Measurements from ENCODE around the gene OR10A2.
"Not testable (repeated sequence)": the region's sequence is repeated elsewhere in the genome, so short reads cannot be mapped to it uniquely, and the experiment has no call there.

The OR10A2 gene, protein sequence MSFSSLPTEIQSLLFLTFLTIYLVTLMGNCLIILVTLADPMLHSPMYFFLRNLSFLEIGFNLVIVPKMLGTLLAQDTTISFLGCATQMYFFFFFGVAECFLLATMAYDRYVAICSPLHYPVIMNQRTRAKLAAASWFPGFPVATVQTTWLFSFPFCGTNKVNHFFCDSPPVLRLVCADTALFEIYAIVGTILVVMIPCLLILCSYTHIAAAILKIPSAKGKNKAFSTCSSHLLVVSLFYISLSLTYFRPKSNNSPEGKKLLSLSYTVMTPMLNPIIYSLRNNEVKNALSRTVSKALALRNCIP

GRCh38 chr11:6862961-6863360 lies at the start of gene OR10A2:
Gene OR10A2, plus strand, starts transcription at chr11:6863057. Its CDS starts 6,698 bp downstream, at chr11:6869755.
- DNase-seq, result no peak

- DNase-seq, result no peak
Measured at GRCh38 chr11:6813656-6814055, 49.2 kb upstream of the OR10A2 start.

DNA sequence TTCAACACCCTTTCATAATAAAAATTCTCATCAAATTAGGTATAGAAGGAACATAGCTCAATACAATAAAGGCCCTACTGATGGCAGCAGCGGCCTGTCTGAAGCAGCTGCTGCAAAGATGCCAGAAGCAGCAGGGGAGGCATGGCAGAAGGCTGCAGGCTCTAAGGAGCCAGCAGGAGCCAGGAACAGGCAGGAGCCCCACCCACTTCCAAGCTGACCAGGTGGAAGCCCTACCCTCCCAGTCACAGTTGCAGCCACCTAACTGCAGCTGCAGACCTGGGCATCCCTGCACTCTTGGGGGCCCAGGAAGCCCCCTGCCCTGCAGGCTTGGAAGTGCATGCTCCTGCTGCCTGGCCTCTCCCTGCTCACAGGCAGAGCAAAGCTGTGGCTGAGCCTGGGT lies 45.2 kb upstream of the OR10A2 start:
- DNase-seq, result no peak

GRCh38 chr11:6818967-6819366 lies 43.9 kb upstream of the OR10A2 start:
- DNase-seq, result no peak

DNA sequence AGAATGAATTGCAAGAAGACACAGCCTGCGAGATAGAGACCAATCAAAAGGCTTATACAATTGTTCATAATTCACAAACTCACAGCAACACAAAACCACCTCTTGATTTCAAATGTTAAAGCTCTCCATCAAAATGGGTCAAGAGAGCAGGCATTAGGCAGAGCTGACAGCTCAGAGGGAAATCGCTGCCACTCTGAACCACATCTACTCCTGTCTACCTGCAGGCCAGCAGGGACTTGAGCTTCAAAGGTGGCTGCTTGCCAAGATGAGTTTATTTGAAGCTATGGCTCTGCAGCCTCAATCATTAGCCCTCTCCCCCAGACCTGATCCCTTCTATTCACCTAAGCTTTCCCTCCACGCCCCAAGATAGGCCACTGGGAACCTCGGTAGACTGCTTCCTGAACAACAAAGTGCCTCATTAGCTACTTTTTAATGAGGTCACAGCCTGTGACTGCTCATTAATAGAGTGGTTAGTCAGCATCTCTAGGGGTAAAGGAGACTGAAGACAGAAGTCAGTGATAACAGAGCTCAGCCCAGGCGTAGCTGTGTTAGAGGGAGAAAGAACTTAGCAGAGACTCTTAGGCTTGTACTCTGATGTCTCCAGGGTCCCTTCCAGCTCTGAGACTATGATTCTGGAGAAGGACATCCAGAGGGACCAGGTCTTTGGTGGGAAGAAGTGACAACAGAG lies 38.6 kb upstream of the OR10A2 start:
- no peak for DNase-seq

DNA sequence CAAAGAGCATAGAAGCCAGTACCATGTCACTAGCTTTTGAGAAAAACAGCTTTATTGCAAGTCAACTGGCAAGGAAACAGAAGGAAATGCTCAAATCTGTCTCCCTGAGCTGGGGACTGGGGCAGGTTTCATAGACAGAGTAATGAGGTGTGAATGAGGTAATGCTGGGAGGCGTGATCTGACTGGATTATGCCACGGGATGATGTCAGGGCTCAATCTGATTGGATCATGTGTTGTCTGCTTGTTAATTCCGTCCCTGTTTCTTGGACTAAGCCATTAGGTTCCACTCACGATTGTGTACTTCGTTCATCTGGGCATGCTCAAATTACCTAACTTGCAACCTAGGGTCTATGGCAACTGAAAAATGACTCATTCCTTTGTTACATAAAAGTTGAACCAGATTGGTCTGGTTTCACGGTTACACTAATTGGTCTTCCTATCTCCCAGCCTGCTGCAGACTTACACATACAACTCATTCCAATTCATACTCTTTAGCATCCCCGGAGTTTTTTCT lies 37.6 kb upstream of the OR10A2 start:
- DNase-seq, result no peak

DNA sequence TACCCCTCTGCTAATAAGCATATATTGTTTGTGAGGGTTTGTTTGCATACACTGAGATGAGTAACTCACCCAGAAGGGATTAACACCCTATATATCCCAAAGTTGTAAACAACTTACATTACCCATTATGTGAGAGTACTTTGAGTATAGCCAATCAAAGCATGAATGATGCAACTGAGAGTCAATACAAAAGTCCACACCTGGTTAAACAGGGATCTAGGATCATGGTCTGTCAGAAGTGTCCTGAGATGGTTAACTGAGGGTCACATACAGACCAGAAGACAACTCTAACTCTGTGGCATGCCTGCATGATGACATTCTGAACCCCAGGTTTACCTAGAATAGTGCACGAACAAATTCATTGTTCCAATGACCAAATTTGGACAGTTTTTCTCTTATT lies 34.8 kb upstream of the OR10A2 start:
- DNase-seq, result no peak

- DNase-seq, result no peak
Measured at GRCh38 chr11:6833356-6833755, 29.5 kb upstream of the OR10A2 start.

DNA sequence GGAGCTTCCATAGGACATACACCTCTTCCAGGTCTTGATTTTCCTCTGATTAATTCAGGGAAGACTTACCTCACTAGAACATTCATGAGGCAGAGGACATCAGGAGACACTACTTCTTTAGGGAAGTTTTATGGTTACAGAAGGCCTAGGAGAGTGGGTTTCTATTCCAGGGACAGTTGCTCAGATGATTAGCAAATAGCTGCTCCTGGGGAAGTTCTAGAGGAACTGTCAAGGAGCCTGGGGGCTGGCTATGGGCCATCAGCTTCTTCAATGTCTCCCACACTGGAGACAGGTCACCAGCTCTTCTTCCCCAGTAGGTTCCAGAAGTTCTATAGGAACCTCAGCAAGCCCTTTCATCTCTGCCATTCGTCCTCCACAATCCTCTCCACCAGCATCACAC lies 28.8 kb upstream of the OR10A2 start:
- DNase-seq, result no peak

DNA sequence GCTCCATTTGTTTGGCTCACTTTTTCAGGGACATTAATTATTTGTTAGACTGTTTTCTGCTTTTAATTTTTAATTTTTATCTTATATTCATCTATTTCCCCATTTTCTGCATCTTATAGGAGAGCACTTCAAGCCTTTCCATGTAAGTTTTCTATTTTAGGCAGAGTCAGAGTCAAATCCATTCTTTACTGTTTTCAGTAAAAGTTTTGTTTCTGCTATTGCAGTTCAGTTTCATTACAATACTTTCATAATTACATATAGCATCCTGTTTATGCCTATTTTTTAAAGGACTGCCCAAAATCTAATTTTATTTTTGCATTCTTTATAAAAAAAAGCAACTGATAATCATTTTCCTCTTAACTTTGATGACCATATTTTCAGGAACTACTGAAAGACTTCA lies 21.2 kb upstream of the OR10A2 start:
- DNase-seq, result no peak

- no peak for DNase-seq
Measured at GRCh38 chr11:6843670-6844069, 19.2 kb upstream of the OR10A2 start.

DNA sequence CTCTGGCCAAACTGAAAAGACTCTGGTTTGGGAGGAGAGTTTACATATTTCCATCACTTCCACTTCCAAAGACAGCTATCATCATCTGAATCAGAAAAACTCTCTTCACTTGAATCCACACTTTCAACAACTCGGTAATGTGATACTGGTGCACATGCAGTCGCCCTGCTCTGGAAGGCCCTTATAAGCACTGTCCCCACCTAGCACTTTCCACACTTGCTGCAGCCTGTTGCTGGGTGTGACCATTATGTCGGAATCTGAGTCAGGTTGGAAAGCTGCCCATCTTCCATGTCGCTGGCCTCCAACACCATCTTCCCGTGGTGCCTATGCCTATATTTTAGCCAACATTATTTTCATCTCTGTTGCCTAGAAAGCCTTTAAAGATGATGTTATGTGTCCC lies 18.5 kb upstream of the OR10A2 start:
- no peak for DNase-seq

DNA sequence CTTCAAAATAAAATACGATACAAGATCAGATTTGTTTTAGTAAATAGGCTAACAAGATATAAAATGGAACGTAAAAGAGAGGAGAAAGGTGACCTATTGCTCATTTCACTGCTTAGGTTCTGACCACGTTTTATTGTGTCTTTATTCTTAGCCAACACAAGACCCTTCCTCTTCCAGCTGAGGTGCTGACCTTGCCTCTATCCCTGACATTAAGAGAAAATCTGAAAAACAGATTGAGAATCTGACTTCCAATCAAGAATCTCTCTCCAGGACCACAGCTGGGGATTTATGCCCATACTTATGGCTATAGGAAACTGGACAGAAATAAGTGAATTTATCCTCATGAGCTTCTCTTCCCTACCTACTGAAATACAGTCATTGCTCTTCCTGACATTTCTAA lies 17.5 kb upstream of the OR10A2 start, which contains the start of gene OR10A5:
TSS of gene OR10A5 (plus strand) at position 301 of the 400 bp plus-strand sequence. CDS start at position 301, 0 bp downstream.
- no peak for DNase-seq

- DNase-seq, result no peak
Measured at GRCh38 chr11:6850526-6850925, 12.3 kb upstream of the OR10A2 start.

DNA sequence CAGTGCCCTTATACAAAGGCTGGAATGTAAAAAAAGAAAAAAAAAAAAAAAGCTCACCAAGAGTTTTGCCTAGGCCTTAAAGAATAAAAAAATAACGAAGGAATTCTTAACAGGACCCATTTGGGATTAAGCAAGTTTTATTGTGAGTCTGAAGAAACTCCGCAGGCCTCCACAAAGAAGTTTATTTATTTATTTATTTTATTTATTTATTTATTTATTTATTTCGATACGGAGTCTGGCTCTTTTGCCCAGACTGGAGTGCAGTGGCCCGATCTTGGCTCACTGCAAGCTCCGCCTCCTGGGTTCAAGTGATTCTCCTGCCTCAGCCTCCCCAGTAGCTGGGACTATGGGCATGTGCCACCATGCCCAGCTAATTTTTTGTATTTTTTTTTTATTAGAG lies 8.1 kb upstream of the OR10A2 start:
- DNase-seq, result not testable (repeated sequence)

- DNase-seq, result no peak
Measured at GRCh38 chr11:6855971-6856541, 6.8 kb upstream of the OR10A2 start.

DNA sequence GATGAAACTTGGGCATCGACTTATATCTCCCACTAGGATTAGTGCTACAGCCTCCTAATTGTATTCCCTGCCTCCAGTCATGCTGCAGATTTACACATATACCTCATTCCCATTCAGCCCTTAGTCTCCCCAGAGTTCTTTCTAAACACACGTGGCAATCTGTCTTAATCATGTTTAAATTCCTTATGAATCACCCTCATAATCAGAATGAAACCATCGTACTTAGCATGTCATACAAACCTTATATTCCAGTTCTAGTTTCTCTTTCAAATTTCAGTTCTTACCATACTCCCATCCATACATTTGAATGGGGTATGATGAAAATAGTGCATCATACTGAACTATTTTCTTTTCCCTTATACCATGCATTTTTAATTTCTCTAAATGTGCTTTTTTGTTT lies 6.0 kb upstream of the OR10A2 start:
- no peak for DNase-seq

GRCh38 chr11:6864438-6864837 lies 1.6 kb downstream of the OR10A2 start:
- no peak for DNase-seq

GRCh38 chr11:6871278-6871677 lies 8.4 kb downstream of the OR10A2 start:
- DNase-seq, result no peak

GRCh38 chr11:6875761-6876160 lies 12.9 kb downstream of the OR10A2 start:
- DNase-seq, result no peak

- DNase-seq, result no peak
Measured at GRCh38 chr11:6876325-6876724, 13.5 kb downstream of the OR10A2 start, which contains the start of gene OR10A4. Gene OR10A4, plus strand, starts transcription at chr11:6876625. Its CDS starts 23 bp downstream, at chr11:6876648.

- no peak for DNase-seq
Measured at GRCh38 chr11:6876914-6877313, 14.1 kb downstream of the OR10A2 start.

- no peak for DNase-seq
Measured at GRCh38 chr11:6882751-6883150, 19.9 kb downstream of the OR10A2 start.

DNA sequence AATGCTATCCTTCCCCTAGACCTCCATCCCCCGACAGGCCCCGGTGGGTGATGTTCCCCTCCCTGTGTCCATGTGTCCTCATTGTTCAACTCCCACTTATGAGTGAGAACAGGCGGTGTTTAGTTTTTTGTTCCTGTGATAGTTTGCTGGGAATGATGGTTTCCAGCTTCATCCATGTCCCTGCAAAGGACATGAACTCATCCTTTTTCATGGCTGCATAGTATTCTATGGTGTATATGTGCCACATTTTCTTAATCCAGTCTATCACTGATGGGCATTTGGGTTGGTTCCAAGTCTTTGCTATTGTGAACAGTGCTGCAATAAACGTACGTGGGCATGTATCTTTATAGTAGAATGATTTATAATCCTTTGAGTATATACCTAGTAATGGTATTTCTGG lies 24.9 kb downstream of the OR10A2 start:
- DNase-seq, result not testable (repeated sequence)

Data from NCI-H226 (cell line).